NOMO-1 (cell line): Measurements from ENCODE around the gene LRBA.
A peak's percentile ranks its signal among the peaks of the same experiment; 100 is the strongest.

ENCODE experiments used
- DNase-seq, 2 experiments: peaks; one replicate each; lab custom pipeline; 2025; ENCODE audit not compliant: unreplicated experiment in 2 of 2; lab: John Stamatoyannopoulos, UW

Gene LRBA

GRCh38 chr4:150310159-150310895, 704.8 kb downstream of the LRBA start:
- DNase-seq = no peak

GRCh38 chr4:150308824-150309472, 706.1 kb downstream of the LRBA start:
- no peak for DNase-seq

GRCh38 chr4:150306719-150307118, 708.4 kb downstream of the LRBA start:
- no peak for DNase-seq

- no peak for DNase-seq
Measured at GRCh38 chr4:150305995-150306394, 709.1 kb downstream of the LRBA start.

GRCh38 chr4:150302553-150302952, 712.5 kb downstream of the LRBA start:
- DNase-seq = peak; percentile 48 to 76

GRCh38 chr4:150299816-150300215, 715.3 kb downstream of the LRBA start:
- DNase-seq = no peak

GRCh38 chr4:150297861-150298474, 717.1 kb downstream of the LRBA start:
- DNase-seq = peak in 1 of 2 experiments; percentile 24

- DNase-seq = no peak
Measured at GRCh38 chr4:150289881-150290280, 725.2 kb downstream of the LRBA start.

GRCh38 chr4:150289198-150289597, 725.9 kb downstream of the LRBA start:
- DNase-seq = no peak

- no peak for DNase-seq
Measured at GRCh38 chr4:150286656-150287055, 728.4 kb downstream of the LRBA start.

- no peak for DNase-seq
Measured at GRCh38 chr4:150283689-150284088, 731.4 kb downstream of the LRBA start.

- DNase-seq = no peak
Measured at GRCh38 chr4:150280975-150281374, 734.1 kb downstream of the LRBA start.

- DNase-seq = no peak
Measured at GRCh38 chr4:150280081-150280895, 734.8 kb downstream of the LRBA start.

GRCh38 chr4:150278206-150278605, 736.9 kb downstream of the LRBA start:
- no peak for DNase-seq

GRCh38 chr4:150268444-150268843, 746.6 kb downstream of the LRBA start:
- no peak for DNase-seq

GRCh38 chr4:150265806-150266205, 749.3 kb downstream of the LRBA start:
- DNase-seq = no peak

- DNase-seq = no peak
Measured at GRCh38 chr4:150264595-150265161, 750.4 kb downstream of the LRBA start.

- DNase-seq = no peak
Measured at GRCh38 chr4:150262611-150263010, 752.5 kb downstream of the LRBA start.

- no peak for DNase-seq
Measured at GRCh38 chr4:150261571-150261970, 753.5 kb downstream of the LRBA start.

GRCh38 chr4:150259861-150260567, 755.1 kb downstream of the LRBA start:
- no peak for DNase-seq
